Activated CD8-positive, alpha-beta memory T cell treated with anti-CD3 and anti-CD28 coated beads for 4 hours (primary cell): ENCODE results near the gene WLS.
"Not testable (repeated sequence)": the region's sequence is repeated elsewhere in the genome, so short reads cannot be mapped to it uniquely, and the experiment has no call there.

Experiments used
- DNase-seq, 2 donors: peaks; one replicate each; pipeline ENCODE4 v3.0.0-alpha.2; 2020; ENCODE audit warnings: low read depth in 2 of 2

WLS gene

DNA sequence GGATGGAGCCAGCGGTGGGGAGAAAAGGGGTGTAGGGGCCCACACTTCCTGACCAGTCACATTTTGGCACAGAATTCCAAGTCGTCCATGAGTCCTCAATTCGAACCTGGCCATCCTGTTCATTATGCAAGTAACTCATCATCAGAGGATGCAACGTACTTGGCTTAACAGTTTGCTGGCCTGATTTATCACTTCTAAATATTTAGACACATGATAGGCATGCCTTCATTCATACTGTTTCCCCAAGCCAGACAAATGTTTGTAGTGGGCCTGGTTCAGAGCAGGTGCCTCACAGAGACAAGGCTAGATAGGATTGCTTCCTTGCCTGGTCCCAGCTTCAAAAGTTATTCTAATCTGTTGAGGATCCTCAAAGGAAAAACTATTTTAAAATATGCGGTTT lies 66.7 kb downstream of the WLS start:
- DNase-seq, result no peak

GRCh38 chr1:68164918-68165317 lies 67.4 kb downstream of the WLS start:
- no peak for DNase-seq

- no peak for DNase-seq
Measured at GRCh38 chr1:68163220-68163619, 69.1 kb downstream of the WLS start.

GRCh38 chr1:68162761-68163160 lies 69.6 kb downstream of the WLS start:
- DNase-seq, result no peak

- DNase-seq, result not testable (repeated sequence)
Measured at GRCh38 chr1:68161672-68162071, 70.7 kb downstream of the WLS start.

DNA sequence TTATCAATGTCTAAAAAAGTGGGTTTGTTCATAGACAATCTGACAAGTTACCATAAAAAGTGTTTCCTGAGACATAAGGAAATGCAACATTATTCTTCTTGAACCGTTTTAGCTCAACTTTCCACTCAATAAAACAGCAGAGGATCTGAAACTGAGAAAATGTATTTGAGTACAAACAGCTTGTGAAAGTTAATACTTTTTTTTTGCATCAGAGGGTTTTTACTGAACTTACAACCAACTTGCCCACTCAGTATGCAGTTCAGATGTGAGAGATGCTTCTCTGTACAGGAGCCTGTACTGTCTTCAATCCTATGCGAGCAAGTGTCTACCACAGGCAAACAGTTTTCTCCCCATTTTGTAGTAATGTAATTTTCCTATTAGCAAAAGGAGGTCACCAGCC lies 71.4 kb downstream of the WLS start:
- not testable (repeated sequence) for DNase-seq

DNA sequence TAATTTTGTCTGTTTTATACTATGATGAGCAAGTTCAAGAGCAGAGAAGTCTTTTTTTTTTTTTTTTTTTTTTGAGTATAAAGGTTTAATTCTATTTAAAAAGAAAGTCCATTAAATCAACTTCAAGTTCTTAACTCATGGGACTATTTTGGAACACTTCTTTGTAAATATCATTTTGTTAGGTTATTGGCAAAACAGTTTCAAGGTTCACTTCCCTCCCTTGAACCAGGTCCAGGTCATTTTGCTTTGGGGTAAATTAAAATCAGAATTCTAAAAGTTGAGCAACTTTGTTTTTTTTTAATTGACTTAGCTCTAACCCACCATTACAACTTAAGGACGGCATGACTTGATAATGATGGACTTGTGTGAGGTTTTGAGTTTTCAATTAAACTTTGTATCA lies 72.3 kb downstream of the WLS start:
- no peak for DNase-seq

DNA sequence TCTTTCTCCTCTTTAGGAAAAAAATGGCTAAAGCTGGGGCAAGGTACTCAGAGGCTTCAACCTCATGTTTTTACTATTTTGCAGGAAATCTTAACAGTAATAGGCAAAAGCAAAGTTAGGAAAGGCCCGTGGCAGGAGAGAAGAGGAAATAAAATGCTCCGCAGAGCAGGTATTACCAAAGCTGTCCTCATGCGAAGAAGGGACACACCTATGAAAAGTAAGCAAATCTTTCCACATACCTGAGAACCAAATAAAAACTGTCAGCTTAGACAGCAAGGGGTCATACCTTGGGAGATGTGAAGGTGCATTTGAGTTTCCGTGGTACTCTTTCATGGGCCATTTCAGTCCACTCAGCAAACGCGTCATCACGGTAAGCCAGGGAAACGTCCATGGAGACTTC lies 73.5 kb downstream of the WLS start:
- DNase-seq, result no peak

DNA sequence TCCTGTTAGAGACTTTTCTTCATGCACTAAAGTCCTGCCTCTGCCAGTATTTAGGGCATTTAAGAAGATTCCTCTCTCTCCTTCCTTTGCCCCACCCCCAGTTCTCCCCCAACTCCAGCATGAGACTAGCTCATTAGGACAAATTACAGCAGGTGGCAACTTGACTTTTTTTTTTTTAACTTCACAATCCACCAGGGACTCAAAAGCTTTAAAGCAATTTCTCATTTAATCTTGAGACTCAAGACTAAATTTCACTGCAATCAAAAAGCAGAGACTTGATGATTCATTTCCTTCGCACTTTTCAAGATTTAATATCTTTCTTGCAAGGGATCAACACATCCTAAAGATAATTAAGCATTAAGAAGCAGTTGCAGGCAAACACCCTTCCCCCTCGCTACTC lies 74.9 kb downstream of the WLS start:
- DNase-seq, result no peak

- no peak for DNase-seq
Measured at GRCh38 chr1:68151690-68152089, 80.6 kb downstream of the WLS start.

- no peak for DNase-seq
Measured at GRCh38 chr1:68149907-68150306, 82.4 kb downstream of the WLS start.

GRCh38 chr1:68149110-68149798 lies 83.1 kb downstream of the WLS start:
- no peak for DNase-seq

DNA sequence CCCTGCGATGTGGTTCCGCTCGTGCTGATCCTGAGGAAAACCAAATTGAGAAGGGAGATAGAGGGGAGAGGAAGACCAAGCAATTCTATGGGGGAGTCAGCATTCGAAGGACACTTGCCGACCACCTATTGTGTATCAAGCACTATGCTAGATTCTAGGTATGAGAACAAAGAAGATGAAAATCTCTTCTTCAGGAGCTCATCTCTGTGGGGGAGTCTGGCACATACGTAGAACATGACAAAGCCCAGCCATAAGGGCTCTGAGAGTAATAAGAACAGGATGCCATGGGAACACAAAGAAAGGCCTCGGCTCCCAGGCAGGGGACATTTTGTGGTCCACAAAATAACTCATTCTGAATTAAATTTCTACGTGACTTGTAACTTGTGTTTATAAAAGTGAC lies 83.7 kb downstream of the WLS start:
- DNase-seq, result no peak

- DNase-seq, result no peak
Measured at GRCh38 chr1:68147534-68148171, 84.7 kb downstream of the WLS start.

DNA sequence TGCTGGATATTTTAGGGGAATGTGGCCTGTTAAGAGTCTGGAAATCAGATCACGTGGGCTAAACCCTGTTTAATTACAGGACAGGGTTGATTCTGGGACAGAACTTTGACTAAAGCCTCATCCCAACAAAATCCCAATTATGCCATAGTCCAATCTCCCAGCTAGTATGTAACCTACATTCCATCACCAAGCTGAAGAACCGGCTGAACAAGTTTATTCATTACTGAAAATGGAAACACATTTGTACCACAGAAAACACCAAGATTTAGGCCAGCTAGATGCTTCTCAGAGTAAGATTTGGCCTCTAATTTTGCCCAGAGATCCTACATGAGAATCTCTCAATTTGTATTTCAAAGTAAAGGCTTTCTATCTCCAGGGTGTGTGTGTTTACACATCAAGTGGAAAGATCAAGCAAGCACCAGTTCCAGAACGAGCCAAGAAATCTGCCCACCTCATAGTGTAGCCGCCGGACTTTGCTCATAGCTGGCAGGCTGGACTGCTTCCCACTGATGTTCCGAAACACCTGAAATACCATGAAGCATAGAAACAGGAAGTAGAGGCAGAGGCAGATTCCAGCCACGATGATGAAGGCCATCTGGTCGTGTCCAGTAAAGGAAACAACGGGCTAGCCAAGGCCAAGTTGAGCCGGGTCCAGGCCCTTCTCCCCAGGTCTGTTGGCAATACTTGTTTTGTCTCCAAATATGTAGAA lies 86.8 kb downstream of the WLS start:
- no peak for DNase-seq

- DNase-seq, result no peak
Measured at GRCh38 chr1:68144856-68145255, 87.5 kb downstream of the WLS start.

DNA sequence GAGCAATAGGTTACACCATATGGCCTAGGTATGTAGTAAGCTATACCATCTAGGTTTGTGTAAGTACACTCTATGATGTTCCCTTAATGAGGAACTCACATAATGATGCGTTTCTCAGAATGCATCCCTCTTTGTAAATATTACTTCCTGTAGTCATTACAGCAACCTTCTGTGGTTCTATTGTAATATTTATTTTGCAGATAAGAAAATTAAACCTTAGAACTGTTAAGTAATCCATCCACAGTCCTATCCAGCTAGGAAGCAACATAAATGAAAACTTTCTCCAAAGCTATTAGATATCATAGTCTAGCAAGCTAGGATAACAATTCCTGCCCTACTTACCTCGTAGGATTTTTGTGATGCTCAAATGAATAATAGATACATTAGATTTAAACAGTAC lies 88.7 kb downstream of the WLS start:
- no peak for DNase-seq

GRCh38 chr1:68142461-68142860 lies 89.9 kb downstream of the WLS start:
- no peak for DNase-seq

DNA sequence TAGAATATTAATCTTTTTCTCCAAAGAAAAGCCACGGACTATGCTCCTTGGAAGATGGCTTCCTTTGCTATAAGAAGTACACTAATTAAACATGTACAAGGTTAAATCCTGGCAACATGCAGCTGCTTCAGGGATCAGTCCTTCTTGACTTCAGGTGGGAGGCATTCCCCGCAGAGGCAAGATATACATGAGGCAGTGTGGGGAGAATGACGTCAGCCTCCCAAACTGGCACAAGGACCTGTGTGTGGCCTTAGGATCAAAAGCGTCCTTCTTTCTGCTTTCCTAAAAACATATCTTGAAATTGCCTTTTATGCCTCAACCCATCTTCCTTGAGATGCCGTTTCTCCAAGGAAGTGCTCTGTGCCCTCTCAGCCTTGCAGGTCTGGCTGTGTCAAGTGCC lies 90.3 kb downstream of the WLS start:
- DNase-seq, result no peak

GRCh38 chr1:68141071-68142021 lies 91.0 kb downstream of the WLS start:
- DNase-seq, result no peak

- no peak for DNase-seq
Measured at GRCh38 chr1:68140536-68140935, 91.8 kb downstream of the WLS start.

DNA sequence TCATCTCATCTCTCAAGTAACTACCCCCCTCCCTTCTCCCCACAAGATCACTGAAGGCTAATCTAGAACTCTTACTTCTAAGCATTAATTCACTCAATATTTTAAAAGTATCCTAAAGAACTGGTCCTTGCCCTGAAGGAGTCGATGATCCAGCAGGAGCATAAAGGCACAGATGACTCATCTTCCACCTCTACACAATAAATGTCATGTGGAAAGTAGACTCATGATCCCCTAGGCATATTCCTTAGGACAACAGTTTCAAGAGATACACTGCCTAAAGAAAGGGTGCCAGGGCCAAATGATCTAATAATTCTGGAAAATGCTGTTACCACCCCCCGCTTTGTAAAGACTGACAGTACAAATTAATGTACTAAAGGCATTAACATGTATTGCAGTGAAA lies 96.1 kb downstream of the WLS start:
- DNase-seq, result no peak
